GM12891 (cell line): Measurements from ENCODE around the gene ARHGAP18.

Experiments used
- POLR2A ChIP-seq: IDR thresholded peaks from 2 replicates; pipeline ENCODE4 v1.6.1; 2011; ENCODE audit warnings: low read depth, low read length, control low read depth
- POLR2AphosphoS5 ChIP-seq: IDR thresholded peaks from 2 replicates; pipeline ENCODE4 v1.6.1; 2011; ENCODE audit warnings: low read depth, low read length, control low read depth
- POU2F2 ChIP-seq: IDR thresholded peaks from 2 replicates; pipeline ENCODE4 v1.6.1; 2011; ENCODE audit warnings: low read depth, mild to moderate bottlenecking, control low read depth, low read length, moderate library complexity
- TAF1 ChIP-seq: IDR thresholded peaks from 2 replicates; pipeline ENCODE4 v1.6.1; 2011; ENCODE audit warnings: low read depth, low read length, control low read depth

GRCh38 chr6:129677620-129678325, 32.2 kb downstream of the ARHGAP18 start:
- no peak for TF ChIP-seq POLR2A
- no peak for TF ChIP-seq POLR2AphosphoS5
- TF ChIP-seq POU2F2: no peak
- TF ChIP-seq TAF1: no peak
